ENCODE results near the gene UVSSA. TPM values are rescaled to one million over a fixed set of nuclear protein-coding genes. Genes with fewer than 3 reads are reported as not detected.

Gene UVSSA
- polyA plus RNA-seq, 1 of the 3 experiments (the other 2 are of a cell fraction) = 14.9 TPM

GRCh38 chr4:1357356-1358248 is 10.6 kb downstream of the UVSSA start:
- Histone ChIP-seq H3K9me3 (no peaks in the 10 kb centered on the region), H3K36me3 (replicated peaks in 1 of 2; ENCODE audit: control insufficient read depth in 1 of 2, insufficient read depth in 2 of 2, low read length in 1 of 2) (peaks cover 3 to 61% of the 10 kb centered on the region in 2 experiments), H2AFZ (ENCODE audit: low read depth) (no peak overlapping the region), H3K4me1 (ENCODE audit: control insufficient read depth in 1 of 2, insufficient read depth in 2 of 2, low read depth in 1 of 2, low read length in 1 of 2) (peaks cover 0 to 9% of the 10 kb centered on the region in 2 experiments; a peak in 1 of 4 replicates), H3K4me2 (no peak overlapping the region), H3K27ac (ENCODE audit: low read depth in 2 of 2, low read length in 1 of 2) (no peak overlapping the region), H3K79me2 (ENCODE audit: insufficient read depth) (no peaks in the 10 kb centered on the region), H3K9me2 (no peaks in the 10 kb centered on the region), H3K27me3 (ENCODE audit: insufficient read depth) (no peaks in the 10 kb centered on the region), H3F3A (replicated peaks; ENCODE audit: insufficient read depth) (no peaks in the 10 kb centered on the region), H3K9ac (no peak overlapping the region), H3K4me3 (ENCODE audit: low read depth in 2 of 2, low read length in 1 of 2) (no peak overlapping the region), H4K20me1 (ENCODE audit: insufficient read depth) (peaks cover 3% of the 10 kb centered on the region; the same call in 1 of the 2 replicates)
- ChIA-PET CTCF (interaction anchor here (0.7 to 9.5 kb wide), 6 partner anchors 10 to 273 kb away, joined by 3 to 98 read pairs (median 20); partner anchors contain the start of gene UVSSA), POLR2A (interaction anchor here (1.0 kb wide), 1 partner anchor 363 kb away, joined by 3 read pairs; the partner anchor contains the start of genes TACC3 and TMEM129)
- 92% methylated on average over 8 of the region's 27 CpGs for WGBS (ENCODE audit: low lambda C conversion rate)
- no peak for DNase-seq
- no peak for TF ChIP-seq EZH2phosphoT487 (IDR thresholded peaks at IDR 0.05; ENCODE audit: borderline replicate concordance, low read depth)
- TF ChIP-seq TEAD4 (IDR thresholded peaks at IDR 0.05; ENCODE audit: borderline replicate concordance, insufficient read depth) = no peak
- TF ChIP-seq EP300 (IDR thresholded peaks at IDR 0.05; ENCODE audit: borderline replicate concordance in 1 of 2, low read depth in 1 of 2, low read length in 1 of 2) = no peak
- TF ChIP-seq JUND (IDR thresholded peaks at IDR 0.05) = no peak
- no peak for TF ChIP-seq SMC3 (IDR thresholded peaks at IDR 0.05; ENCODE audit: low read depth, low read length)
- no peak for TF ChIP-seq USF1 (IDR thresholded peaks at IDR 0.05; ENCODE audit: borderline replicate concordance, low read depth)
- TF ChIP-seq POLR2AphosphoS5 (IDR thresholded peaks at IDR 0.05; ENCODE audit: low read depth, low read length) = no peak
- TF ChIP-seq PBX3 (IDR thresholded peaks at IDR 0.05) = no peak
- TF ChIP-seq GATA2 (CRISPR knock-in tag; IDR thresholded peaks at IDR 0.05) = no peak

GRCh38 chr4:1358421-1359143 is 11.6 kb downstream of the UVSSA start:
- Histone ChIP-seq H2AFZ (ENCODE audit: low read depth) (no peak overlapping the region), H3K79me2 (ENCODE audit: insufficient read depth) (no peaks in the 10 kb centered on the region), H3K36me3 (replicated peaks in 1 of 2; ENCODE audit: control insufficient read depth in 1 of 2, insufficient read depth in 2 of 2, low read length in 1 of 2) (peaks cover 0 to 55% of the 10 kb centered on the region in 2 experiments), H3K4me3 (ENCODE audit: low read depth in 2 of 2, low read length in 1 of 2) (no peak overlapping the region), H3F3A (replicated peaks; ENCODE audit: insufficient read depth) (no peaks in the 10 kb centered on the region), H3K9me2 (no peaks in the 10 kb centered on the region), H3K4me2 (no peak overlapping the region), H3K27ac (ENCODE audit: low read depth in 2 of 2, low read length in 1 of 2) (no peak overlapping the region), H3K27me3 (ENCODE audit: insufficient read depth) (no peaks in the 10 kb centered on the region), H4K20me1 (ENCODE audit: insufficient read depth) (peaks cover 3% of the 10 kb centered on the region; the same call in 1 of the 2 replicates), H3K4me1 (ENCODE audit: control insufficient read depth in 1 of 2, insufficient read depth in 2 of 2, low read depth in 1 of 2, low read length in 1 of 2) (peaks cover 0 to 9% of the 10 kb centered on the region in 2 experiments; a peak in 1 of 4 replicates), H3K9me3 (no peaks in the 10 kb centered on the region), H3K9ac (no peak overlapping the region)
- WGBS (ENCODE audit: low lambda C conversion rate) = 95% methylated on average over 35 of the region's 38 CpGs
- ChIA-PET CTCF (interaction anchor here (1.6 to 9.5 kb wide), 3 partner anchors 11 to 272 kb away, joined by 4 to 98 read pairs (median 23); partner anchors contain the start of gene UVSSA), POLR2A (no interaction called here)
- no peak for TF ChIP-seq SIN3A (IDR thresholded peaks at IDR 0.05; ENCODE audit: borderline replicate concordance, low read depth, low read length)
- no peak for DNase-seq

All from SK-N-SH (cell line).